ENCODE measurements around the gene ZNF366.
A peak's percentile ranks its signal among the peaks of the same experiment; 100 is the strongest.

The ZNF366 gene

GRCh38 chr5:72394688-72395087 is 112.5 kb downstream of the ZNF366 start:
- TF ChIP-seq POLR2A (IDR thresholded peaks at IDR 0.05; ENCODE audit: low read depth, low read length), result no peak
- TF ChIP-seq SPI1 (IDR thresholded peaks at IDR 0.05; ENCODE audit: low read depth, low read length), result no peak
- no peak for TF ChIP-seq PAX5 (IDR thresholded peaks at IDR 0.05; ENCODE audit: insufficient read depth, low read length, severe bottlenecking)
- TF ChIP-seq POU2F2 (IDR thresholded peaks at IDR 0.05; ENCODE audit: low read depth, low read length), result no peak
- FAIRE-seq, result peak; percentile 45
- no peak for DNase-seq (ENCODE audit: insufficient read length, low spot score)

GRCh38 chr5:72393052-72393451 is 114.2 kb downstream of the ZNF366 start:
- TF ChIP-seq SPI1 (IDR thresholded peaks at IDR 0.05; ENCODE audit: low read depth, low read length), result no peak
- no peak for TF ChIP-seq POLR2A (IDR thresholded peaks at IDR 0.05; ENCODE audit: low read depth, low read length)
- TF ChIP-seq POU2F2 (IDR thresholded peaks at IDR 0.05; ENCODE audit: low read depth, low read length), result no peak
- TF ChIP-seq PAX5 (IDR thresholded peaks at IDR 0.05; ENCODE audit: insufficient read depth, low read length, severe bottlenecking), result no peak
- no peak for TF ChIP-seq POLR2AphosphoS5 (IDR thresholded peaks at IDR 0.05; ENCODE audit: low read depth, low read length)
- TF ChIP-seq TAF1 (IDR thresholded peaks at IDR 0.05; ENCODE audit: low read depth, low read length), result no peak
- FAIRE-seq (no peak), DNase-seq (ENCODE audit: insufficient read length, low spot score) (no peak)
